ENCODE results near the gene RWDD4. TPM values are rescaled to one million over a fixed set of nuclear protein-coding genes. Genes with fewer than 3 reads are reported as not detected.

Gene RWDD4
- total RNA-seq, 4 donors from 2014 or later = 15.1 to 33.9 (median 26.0) TPM

DNA sequence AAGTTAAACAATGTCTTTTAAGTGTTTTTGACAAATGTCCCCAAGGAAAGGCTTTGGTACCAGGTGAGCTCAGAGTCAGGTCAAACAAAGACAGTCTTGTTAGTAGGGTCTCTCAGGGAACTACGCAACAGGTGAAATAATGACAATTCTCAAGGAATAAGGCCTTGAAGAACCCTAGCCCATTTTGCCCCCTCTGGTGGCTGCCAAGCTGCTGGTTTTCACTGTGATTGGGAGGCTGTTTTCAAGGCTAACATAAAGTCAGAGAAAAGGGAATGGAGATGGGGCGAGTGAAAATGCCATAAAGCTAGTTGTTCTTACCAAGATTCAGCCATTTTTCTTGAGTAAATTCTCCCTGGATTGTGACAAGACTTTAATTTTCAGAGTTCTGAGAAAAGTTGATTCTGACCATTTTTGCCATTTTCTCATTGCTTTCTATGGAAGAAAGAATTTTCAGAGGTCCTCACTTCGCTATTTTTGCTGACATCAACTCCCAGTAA is 58.7 kb downstream of the RWDD4 start:
- intact Hi-C loops (cut with DNase I) = loop anchor here (10.0 kb wide), 2 partner anchors 95 to 125 kb away; partner anchors contain the start of gene ING2
- DNase-seq = no peak

DNA sequence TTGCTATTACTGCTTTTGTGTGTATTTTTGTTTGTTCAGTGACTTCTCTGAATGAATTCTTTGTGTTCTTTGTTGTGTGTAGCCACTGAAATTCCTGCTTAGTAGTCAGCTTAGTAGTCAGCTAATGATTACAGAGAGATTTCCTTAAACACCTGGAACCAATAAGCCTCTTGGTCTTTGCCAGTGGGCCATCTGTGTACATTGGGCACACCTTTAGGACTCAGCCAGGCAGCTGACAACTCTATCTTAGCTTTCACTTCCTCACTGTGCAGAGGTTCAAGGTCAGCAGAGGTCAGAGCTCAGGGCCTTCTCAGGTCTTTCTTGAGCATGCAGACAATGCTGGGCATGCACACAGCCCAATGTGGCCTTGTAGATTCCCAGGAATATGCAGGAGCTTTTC is 59.3 kb downstream of the RWDD4 start:
- TF ChIP-seq, protein P1, sequence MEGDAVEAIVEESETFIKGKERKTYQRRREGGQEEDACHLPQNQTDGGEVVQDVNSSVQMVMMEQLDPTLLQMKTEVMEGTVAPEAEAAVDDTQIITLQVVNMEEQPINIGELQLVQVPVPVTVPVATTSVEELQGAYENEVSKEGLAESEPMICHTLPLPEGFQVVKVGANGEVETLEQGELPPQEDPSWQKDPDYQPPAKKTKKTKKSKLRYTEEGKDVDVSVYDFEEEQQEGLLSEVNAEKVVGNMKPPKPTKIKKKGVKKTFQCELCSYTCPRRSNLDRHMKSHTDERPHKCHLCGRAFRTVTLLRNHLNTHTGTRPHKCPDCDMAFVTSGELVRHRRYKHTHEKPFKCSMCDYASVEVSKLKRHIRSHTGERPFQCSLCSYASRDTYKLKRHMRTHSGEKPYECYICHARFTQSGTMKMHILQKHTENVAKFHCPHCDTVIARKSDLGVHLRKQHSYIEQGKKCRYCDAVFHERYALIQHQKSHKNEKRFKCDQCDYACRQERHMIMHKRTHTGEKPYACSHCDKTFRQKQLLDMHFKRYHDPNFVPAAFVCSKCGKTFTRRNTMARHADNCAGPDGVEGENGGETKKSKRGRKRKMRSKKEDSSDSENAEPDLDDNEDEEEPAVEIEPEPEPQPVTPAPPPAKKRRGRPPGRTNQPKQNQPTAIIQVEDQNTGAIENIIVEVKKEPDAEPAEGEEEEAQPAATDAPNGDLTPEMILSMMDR (IDR thresholded peaks at IDR 0.05) = no peak
- no peak for TF ChIP-seq POLR2A (IDR thresholded peaks at IDR 0.05)
- H3K4me1 ChIP-seq = no peaks in the 10 kb centered on the region
- no peak for DNase-seq
- intact Hi-C loops (cut with DNase I) = loop anchor here (10.0 kb wide), 2 partner anchors 95 to 125 kb away; partner anchors contain the start of gene ING2
- H3K9me3 ChIP-seq = no peaks in the 10 kb centered on the region
- H3K4me3 ChIP-seq = no peak overlapping the region
- no peak overlapping the region for H3K27ac ChIP-seq
- H3K27me3 ChIP-seq = no peaks in the 10 kb centered on the region
- no peaks in the 10 kb centered on the region for H3K36me3 ChIP-seq

More for the DNA sequence above, 58.7 kb downstream of the RWDD4 start:
- Histone ChIP-seq H3K4me1 (no peaks in the 10 kb centered on the region), H3K27ac (no peak overlapping the region), H3K9me3 (no peaks in the 10 kb centered on the region), H3K4me3 (no peak overlapping the region), H3K36me3 (no peaks in the 10 kb centered on the region), H3K27me3 (no peaks in the 10 kb centered on the region)
- WGBS, 2 donors = 88 to 91% methylated on average over 3 of the region's 3 CpGs
- no peak for TF ChIP-seq POLR2A (IDR thresholded peaks at IDR 0.05)
- TF ChIP-seq, protein P1 (IDR thresholded peaks at IDR 0.05) = peak in 3 of 6 experiments; percentile 12 to 25 (median 20)

DNA sequence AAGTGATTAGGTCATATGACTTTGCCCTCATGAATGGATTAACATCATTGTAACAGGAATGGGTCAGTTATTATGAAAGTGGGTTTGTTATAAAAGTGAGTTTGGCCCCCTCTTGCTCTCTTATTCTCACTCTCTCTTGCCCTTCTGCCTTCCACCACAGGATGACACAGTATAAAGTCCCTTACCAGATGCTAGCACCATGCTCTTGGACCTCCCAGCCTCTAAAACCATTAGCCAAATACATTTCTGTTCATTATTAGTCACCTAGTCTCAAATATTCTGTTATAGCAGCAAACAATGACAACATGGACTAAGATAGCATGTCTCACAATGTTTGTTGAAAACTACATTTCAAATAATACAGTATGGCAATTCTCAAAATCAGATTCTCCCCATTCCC is 59.7 kb downstream of the RWDD4 start:
- H3K4me1 ChIP-seq = no peaks in the 10 kb centered on the region
- TF ChIP-seq, protein P1 (IDR thresholded peaks at IDR 0.05) = no peak
- TF ChIP-seq POLR2A (IDR thresholded peaks at IDR 0.05) = no peak
- H3K4me3 ChIP-seq = no peak overlapping the region
- H3K9me3 ChIP-seq = no peaks in the 10 kb centered on the region
- no peaks in the 10 kb centered on the region for H3K27me3 ChIP-seq
- H3K36me3 ChIP-seq = no peaks in the 10 kb centered on the region
- no peak overlapping the region for H3K27ac ChIP-seq
- no peak for DNase-seq
- intact Hi-C loops (cut with DNase I) = no loop called here

DNA sequence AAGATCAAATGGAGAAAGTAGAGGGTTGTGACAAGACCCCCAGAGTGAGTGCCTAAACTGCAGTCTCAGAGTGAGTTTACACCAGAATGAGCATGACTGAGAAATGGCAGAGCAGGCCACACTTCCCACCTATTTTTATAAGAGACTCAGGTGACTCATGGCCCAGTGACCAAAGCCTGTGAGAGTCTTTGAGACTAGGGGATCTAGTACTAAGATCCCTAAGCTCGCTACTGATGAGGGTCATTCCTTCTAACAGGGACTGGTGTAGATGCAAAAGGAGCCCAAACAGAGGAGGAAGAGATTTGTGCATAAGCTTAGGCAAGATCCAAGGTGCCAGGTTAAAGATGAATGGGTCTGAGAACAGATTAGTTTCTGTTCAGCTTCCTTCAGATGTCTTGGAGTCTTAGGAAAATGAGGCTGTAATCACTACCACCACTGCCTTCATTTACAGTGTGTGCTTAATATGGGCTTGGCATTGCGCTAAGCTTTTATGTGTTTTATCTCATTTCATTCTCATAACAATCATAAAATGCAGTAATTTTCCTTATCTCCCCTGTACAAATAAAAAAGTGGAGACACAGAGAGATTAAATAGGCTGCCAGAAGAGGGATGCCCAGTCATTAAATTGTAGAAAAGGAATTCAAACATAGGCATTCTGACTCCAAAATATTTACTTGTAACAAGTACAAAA is 62.8 kb downstream of the RWDD4 start:
- WGBS, 2 donors = 77 to 82% methylated on average over 2 of the region's 2 CpGs
- Histone ChIP-seq H3K27me3 (peaks cover 0 to 16% (median 0%) of the 10 kb centered on the region in 4 donors), H3K36me3 (no peaks in the 10 kb centered on the region), H3K9me3 (no peaks in the 10 kb centered on the region), H3K4me1 (no peaks in the 10 kb centered on the region), H3K4me3 (no peak overlapping the region), H3K27ac (no peak overlapping the region)
- no peak for TF ChIP-seq POLR2A (IDR thresholded peaks at IDR 0.05)
- TF ChIP-seq, protein P1 (IDR thresholded peaks at IDR 0.05) = no peak
- DNase-seq = no peak
- intact Hi-C loops (cut with DNase I) = no loop called here

DNA sequence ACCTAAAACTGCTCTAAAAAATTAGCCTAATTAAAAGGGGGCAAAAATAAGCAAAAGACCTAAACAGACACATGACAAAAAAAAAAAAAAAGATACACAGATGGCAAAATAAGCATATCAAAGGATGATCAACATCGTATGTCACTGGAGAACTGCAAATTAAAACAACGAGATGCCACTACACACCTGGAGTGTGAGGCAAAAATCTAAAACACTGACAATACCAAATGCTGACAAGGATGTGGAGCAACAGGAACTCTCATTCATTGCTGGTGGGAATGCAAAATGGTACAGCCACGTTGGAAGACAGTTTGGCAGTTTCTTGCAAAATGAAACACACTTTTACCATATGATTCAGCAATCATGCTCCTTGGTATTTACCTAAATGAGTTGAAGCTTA is 64.2 kb downstream of the RWDD4 start:
- H3K4me1 ChIP-seq = no peaks in the 10 kb centered on the region
- no peak overlapping the region for H3K27ac ChIP-seq
- no peaks in the 10 kb centered on the region for H3K36me3 ChIP-seq
- no peak overlapping the region for H3K4me3 ChIP-seq
- DNase-seq = no peak
- H3K27me3 ChIP-seq = peaks cover 0 to 24% (median 0%) of the 10 kb centered on the region in 4 donors
- intact Hi-C loops (cut with DNase I) = no loop called here
- no peaks in the 10 kb centered on the region for H3K9me3 ChIP-seq
- WGBS, 2 donors = 70 to 72% methylated on average over 3 of the region's 3 CpGs
- no peak for TF ChIP-seq POLR2A (IDR thresholded peaks at IDR 0.05)

Data from esophagus squamous epithelium (tissue), 5 donors.